ENCODE data around the gene CAPN3. TPM values are rescaled to one million over a fixed set of nuclear protein-coding genes. Genes with fewer than 3 reads are reported as not detected.

CAPN3 gene
- total RNA-seq, 1 experiment from 2014 or later, result not detected

DNA sequence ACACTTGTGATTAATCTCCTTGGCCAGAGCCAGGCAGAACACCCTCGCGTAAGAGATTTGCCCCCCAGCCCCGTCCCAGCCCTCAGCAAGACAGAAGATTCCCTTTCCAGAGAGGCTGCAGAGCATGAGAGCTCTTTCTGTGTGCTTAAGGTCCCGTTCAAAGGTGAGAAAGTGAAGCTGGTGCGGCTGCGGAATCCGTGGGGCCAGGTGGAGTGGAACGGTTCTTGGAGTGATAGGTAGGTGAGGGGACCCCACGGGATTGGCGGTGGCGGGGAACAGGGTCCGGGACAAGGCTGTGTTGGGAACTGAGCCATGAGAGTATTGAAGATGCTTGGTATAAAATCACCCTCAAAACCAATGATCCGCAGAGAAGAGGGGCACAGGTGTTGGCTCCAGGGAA lies 34.8 kb downstream of the CAPN3 start:
- DNase-seq (ENCODE audit: low spot score), result no peak

GRCh38 chr15:42395838-42396237 lies 36.5 kb downstream of the CAPN3 start:
- DNase-seq (ENCODE audit: low spot score), result no peak

DNA sequence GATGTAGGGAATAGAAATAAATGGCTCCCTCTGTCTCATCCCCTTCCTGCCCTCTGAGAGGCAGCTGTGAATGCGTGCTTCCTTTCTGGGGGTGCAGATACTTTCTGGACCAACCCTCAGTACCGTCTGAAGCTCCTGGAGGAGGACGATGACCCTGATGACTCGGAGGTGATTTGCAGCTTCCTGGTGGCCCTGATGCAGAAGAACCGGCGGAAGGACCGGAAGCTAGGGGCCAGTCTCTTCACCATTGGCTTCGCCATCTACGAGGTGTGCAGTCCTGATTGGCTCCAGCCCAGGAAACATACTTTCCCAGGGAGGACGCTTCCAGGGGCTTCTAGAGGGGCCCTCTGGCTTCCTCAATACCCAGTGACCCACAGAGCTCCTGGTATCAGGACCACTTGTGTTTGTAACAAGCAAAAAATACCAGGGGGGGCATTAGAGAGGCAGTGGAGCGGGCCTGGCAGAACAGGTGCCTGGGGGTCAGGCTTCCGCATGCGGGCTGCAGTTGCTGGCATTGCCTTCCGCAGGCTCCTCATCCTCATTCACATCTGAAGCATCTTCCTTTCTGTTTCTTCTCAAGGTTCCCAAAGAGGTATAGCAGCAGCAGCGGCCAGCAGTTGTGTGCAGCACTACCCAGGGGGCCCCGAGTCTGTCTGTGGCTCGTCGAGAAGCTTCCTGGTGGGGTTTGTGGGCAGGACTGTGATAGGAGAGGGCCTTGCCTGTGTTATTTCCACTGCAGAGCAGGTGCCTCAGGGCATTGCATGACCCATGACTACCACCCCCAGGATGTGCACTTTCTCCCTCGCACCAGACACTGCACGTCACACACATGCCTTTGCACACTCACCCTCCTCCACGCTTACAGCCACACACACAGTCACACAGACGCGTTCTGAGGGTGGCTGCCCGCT lies 42.5 kb downstream of the CAPN3 start:
- DNase-seq (ENCODE audit: low spot score), result no peak

DNA sequence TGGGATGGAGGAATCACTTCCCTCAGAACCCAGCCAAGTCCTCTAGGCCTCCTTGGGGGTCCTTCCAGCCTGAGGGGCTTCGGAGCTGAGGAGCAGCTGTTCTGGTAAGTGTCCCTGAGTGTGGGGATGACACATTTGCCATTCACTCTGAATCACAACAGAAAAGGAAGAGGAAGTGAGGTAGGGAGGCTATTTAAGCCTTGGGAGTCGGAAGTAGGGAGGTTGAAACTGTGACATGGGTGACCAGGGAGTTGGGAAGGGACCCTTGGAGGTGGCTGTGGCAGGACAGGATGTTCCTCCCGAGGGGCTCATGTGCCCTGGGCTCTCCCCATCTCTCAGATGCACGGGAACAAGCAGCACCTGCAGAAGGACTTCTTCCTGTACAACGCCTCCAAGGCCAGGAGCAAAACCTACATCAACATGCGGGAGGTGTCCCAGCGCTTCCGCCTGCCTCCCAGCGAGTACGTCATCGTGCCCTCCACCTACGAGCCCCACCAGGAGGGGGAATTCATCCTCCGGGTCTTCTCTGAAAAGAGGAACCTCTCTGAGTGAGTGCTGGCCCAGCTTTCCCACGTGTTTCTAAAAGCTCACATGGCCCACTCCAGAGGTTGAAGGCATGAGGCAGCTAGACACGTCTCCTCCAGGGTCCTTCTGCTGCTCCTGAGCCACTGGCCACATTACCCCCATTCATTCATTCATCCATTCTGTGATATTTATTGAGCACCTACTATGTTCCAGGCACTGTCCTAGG lies 43.3 kb downstream of the CAPN3 start:
- no peak for DNase-seq (ENCODE audit: low spot score)

GRCh38 chr15:42403389-42403788 lies 44.1 kb downstream of the CAPN3 start:
- no peak for DNase-seq (ENCODE audit: low spot score)

DNA sequence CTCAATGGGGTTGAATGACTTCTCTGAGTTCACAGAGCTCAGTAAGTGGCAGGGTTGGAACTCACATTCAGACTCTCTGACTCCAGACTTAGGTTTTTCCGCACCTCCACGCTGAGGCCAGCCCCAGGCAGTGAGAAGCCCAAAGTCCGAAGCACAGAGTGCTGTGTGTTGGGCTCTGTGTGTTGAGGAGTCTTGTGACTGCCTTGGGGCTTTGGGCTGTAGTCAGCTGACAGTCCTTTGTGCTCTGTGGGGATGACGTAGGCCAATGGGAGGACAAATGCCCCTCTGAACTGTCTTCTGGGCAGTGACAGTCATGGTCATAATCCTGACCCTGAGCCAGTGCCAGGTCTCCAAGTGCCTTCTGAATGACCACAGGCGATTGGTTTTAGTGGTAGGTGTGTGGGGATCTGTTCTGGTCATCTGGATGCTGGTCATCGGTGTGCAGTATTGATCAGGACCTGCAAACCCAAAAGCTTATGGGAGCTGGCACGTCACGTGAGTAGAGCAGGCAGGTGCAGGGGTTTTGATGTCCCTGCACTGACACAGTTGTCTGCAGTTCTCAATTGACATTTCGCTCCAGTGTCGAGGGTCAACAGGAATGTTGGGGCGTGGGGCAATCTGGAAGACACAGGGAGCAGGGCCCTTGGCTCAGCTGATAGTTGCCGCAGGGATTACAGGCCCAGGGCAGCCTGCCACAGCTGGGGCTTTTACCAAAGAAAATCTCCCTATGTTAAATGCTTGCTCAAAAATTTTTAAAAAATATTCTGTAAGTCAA lies 45.3 kb downstream of the CAPN3 start:
- DNase-seq (ENCODE audit: low spot score), result no peak

DNA sequence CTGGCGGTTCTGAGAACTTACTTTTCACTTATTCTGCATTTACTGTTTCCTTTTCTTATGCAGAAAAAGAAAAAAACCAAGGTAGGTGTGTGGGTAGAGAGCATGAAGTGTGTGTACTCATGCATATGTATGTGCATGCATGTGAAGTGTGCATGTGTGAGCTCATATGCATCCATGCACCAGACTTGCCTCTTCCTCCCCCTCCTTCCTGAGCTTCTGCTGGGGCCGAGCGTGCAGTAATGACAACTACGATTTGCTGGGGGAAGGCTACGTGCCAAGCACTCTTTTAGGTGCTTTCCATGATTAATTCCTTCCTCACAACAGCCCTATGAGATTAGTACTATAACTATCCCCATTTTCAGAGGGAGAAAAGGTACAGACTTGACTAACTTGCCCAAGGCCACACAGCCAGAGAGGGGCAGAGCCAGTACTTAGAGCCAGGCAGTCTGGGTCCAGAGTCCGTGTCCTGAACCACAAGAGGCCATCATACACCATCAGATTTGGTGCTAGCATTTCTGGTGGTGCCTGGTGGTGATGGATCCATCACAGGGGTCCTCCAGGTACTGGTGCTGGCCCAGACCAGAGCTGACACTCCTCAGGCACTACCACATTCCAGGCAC lies 46.7 kb downstream of the CAPN3 start:
- no peak for DNase-seq (ENCODE audit: low spot score)

- DNase-seq (ENCODE audit: low spot score), result no peak
These were observed 48.9 kb downstream of the CAPN3 start for GRCh38 chr15:42408178-42408577.

GRCh38 chr15:42409011-42409410 lies 49.7 kb downstream of the CAPN3 start:
- DNase-seq (ENCODE audit: low spot score), result no peak

DNA sequence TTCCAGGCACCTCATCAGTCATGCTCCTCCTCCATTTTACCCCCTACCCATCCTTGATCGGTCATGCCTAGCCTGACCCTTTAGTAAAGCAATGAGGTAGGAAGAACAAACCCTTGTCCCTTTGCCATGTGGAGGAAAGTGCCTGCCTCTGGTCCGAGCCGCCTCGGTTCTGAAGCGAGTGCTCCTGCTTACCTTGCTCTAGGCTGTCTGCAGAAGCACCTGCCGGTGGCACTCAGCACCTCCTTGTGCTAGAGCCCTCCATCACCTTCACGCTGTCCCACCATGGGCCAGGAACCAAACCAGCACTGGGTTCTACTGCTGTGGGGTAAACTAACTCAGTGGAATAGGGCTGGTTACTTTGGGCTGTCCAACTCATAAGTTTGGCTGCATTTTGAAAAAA lies 52.6 kb downstream of the CAPN3 start:
- DNase-seq (ENCODE audit: low spot score), result no peak

DNA sequence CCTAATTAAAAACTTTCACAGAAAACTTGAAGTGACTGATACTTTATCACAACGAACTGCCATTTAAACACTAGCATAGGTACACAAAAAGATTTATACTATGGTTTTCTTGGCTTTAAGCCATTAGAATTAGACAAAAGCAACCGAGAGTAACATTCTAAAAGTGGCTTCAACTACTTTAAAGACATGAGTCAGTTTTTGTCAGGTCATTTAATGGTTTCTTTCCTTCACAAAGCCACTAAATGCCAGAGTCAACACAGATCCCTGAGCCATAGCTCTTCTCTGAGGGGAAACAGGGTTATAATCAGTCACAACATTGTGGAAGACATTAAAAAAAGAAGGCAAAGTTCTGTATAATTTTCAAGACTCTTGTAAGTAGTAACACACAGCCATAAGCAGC lies 54.6 kb downstream of the CAPN3 start:
- DNase-seq (ENCODE audit: low spot score), result no peak

DNA sequence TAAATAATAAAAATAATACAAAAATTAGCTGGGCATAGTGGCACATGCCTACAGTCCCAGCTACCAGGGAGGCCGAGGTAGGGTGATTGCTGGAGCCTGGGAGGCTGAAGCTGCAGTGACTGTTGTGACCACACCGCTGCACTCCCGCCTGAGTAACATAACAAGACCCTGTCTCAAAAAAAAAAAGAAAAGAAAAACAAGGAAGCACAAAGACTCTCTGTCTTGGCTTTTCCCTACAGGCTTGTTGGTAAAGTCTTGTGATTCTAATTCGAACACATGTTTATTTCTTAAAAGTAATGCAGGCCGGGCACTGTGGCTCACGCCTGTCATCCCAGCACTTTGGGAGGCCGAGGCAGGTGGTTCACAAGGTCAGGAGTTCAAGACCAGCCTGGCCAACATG lies 60.1 kb downstream of the CAPN3 start:
- DNase-seq (ENCODE audit: low spot score), result no peak

DNA sequence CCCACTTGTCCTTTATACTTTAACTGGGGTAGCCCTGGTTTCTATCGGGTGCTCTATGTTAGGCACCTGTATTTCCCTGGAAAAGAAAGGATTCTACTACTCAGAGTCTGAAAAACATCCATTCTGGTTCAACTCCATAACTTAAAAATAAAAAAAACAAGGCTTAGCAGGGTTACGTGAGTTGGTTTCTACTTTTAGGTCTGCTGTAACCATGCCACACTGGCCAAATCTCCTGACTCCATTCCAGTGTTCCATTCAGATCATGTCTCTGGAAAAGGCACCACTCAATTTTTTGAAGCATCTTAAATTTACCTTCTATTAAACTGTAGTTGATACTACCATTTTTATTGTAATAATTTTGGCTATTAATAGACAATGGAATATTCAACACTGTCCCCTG lies 62.1 kb downstream of the CAPN3 start:
- no peak for DNase-seq (ENCODE audit: low spot score)

GRCh38 chr15:42427429-42428223 lies 68.3 kb downstream of the CAPN3 start:
- DNase-seq (ENCODE audit: low spot score), result no peak

- peak; percentile 25 for DNase-seq (ENCODE audit: low spot score)
These were observed 85.2 kb downstream of the CAPN3 start for GRCh38 chr15:42444415-42445063.

GRCh38 chr15:42445551-42445950 lies 86.2 kb downstream of the CAPN3 start:
- DNase-seq (ENCODE audit: low spot score), result no peak

DNA sequence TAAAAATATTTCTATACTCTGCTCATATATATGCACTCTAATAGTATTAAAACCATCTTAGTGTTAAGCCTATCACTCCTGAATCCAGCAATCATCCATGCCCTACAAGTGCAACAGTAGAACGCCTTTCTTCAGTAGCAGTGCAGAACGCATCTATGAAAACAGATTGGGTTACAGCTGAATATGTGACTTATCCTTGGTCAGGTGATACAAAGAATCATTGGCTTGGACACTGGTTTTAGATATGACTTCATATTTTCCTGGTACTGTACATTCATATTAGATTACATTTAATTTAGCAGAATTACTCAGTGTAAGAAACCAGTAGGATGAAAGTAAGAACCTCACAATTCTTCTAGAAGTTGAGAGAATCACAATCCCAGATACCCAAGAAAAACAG lies 88.3 kb downstream of the CAPN3 start:
- no peak for DNase-seq (ENCODE audit: low spot score)

GRCh38 chr15:42448281-42448680 lies 89.0 kb downstream of the CAPN3 start:
- DNase-seq (ENCODE audit: low spot score), result no peak

- no peak for DNase-seq (ENCODE audit: low spot score)
These were observed 90.6 kb downstream of the CAPN3 start for GRCh38 chr15:42449770-42450424.

- DNase-seq (ENCODE audit: low spot score), result no peak
These were observed 91.1 kb downstream of the CAPN3 start for GRCh38 chr15:42450425-42450790.

Measured in HT-29 (cell line).